HepG2 (cell line): ENCODE measurements around the gene MKNK1. TPM values are rescaled to one million over a fixed set of nuclear protein-coding genes. Genes with fewer than 3 reads are reported as not detected.

Experiments
- ATAC-seq: fragments of 200-7000 bp; cut with Tn5 transposase; 3 replicates; pipeline ENCODE4 v1.9.1; 2020; ENCODE audit warnings: mild to moderate bottlenecking, moderate library complexity
- BruUV-seq: library from RNA; stranded (reverse); fragments of 400-500 nt; replicated peaks from 2 replicates; lab custom pipeline; 2021; lab: Mats Ljungman, UMichigan
- CTCF ChIA-PET: fragments of 300-600 bp; formaldehyde crosslinking; extraction: SDS; loops from one replicate; lab custom pipeline; 2021; ENCODE audit warnings: low total read pairs, inconsistent platforms, low intra/inter-chr PET ratio; lab: Yijun Ruan, JAX
- POLR2A ChIA-PET: fragments of 350-600 bp; sonication (Branson Sonifier 250); formaldehyde crosslinking; loops from one replicate; lab custom pipeline; 2020; ENCODE audit warnings: antibody characterized with exemption, inconsistent platforms; lab: Yijun Ruan, JAX
- DNase-seq: peaks from one replicate; pipeline ENCODE4 v3.0.0-alpha.2; 2015; ENCODE audit warnings: low spot score
- FAIRE-seq: peaks from 3 replicates; lab custom pipeline; 2011; peaks lifted over from hg19 to GRCh38; lab: Jason Lieb, UNC
- H2AFZ ChIP-seq: one replicate; pipeline ENCODE4 v1.6.1; 2011; ENCODE audit warnings: low read length, inconsistent platforms
- H3K27ac ChIP-seq: fragments of 300-600 bp; 3 replicates; pipeline ENCODE4 v1.8.0; 2011; ENCODE audit warnings: mixed run types, mild to moderate bottlenecking, mixed read lengths, low read length, inconsistent platforms; ENCODE audit not compliant: insufficient read depth; ENCODE audit errors: extremely low read length
- H3K27me3 ChIP-seq, 2 experiments: fragments of 200-600 bp in 1 of 2; 2 replicates in 1 of 2; 3 replicates in 1 of 2; pipeline versions ENCODE4 v1.6.0 to v1.8.0; 2011; ENCODE audit warnings: low read length in 2 of 2, mild to moderate bottlenecking in 2 of 2, moderate library complexity in 2 of 2, inconsistent platforms in 1 of 2; ENCODE audit not compliant: insufficient read depth in 2 of 2, control insufficient read depth in 1 of 2
- H3K36me3 ChIP-seq, 2 experiments: fragments of 200-600 bp in 1 of 2; replicated peaks in 1 of 2; 2 replicates in 1 of 2; 3 replicates in 1 of 2; pipeline versions ENCODE4 v1.5.1 to v1.8.0; 2011; ENCODE audit warnings: low read length in 2 of 2, inconsistent platforms in 1 of 2; ENCODE audit not compliant: insufficient read depth in 2 of 2, control insufficient read depth in 1 of 2
- H3K4me1 ChIP-seq: 2 replicates; pipeline ENCODE4 v1.5.1; 2012; ENCODE audit warnings: low read length, inconsistent platforms; ENCODE audit not compliant: insufficient read depth
- H3K4me2 ChIP-seq: 2 replicates; pipeline ENCODE4 v1.6.0; 2011; ENCODE audit warnings: low read depth, low read length, inconsistent platforms
- H3K4me3 ChIP-seq, 3 experiments: fragments of 200-600 bp in 1 of 3; sonication (generic), shearing (Covaris generic) in 1 of 3; replicated peaks in 1 of 3; 2 replicates each; pipeline ENCODE4 v1.5.1; 2011 to 2016; ENCODE audit warnings: low read length in 3 of 3, inconsistent platforms in 2 of 3, low read depth in 2 of 3, mild to moderate bottlenecking in 2 of 3, control low read depth in 1 of 3, mixed read lengths in 1 of 3; ENCODE audit not compliant: insufficient read depth in 1 of 3
- H3K79me2 ChIP-seq: one replicate; pipeline ENCODE4 v1.6.1; 2011; ENCODE audit warnings: low read length, inconsistent platforms; ENCODE audit not compliant: insufficient read depth
- H3K9ac ChIP-seq: 2 replicates; pipeline ENCODE4 v1.6.0; 2011; ENCODE audit warnings: mild to moderate bottlenecking, low read depth, low read length, inconsistent platforms; ENCODE audit not compliant: insufficient read depth
- H3K9me3 ChIP-seq: 2 replicates; pipeline ENCODE4 v1.5.1; 2012; ENCODE audit warnings: mild to moderate bottlenecking, low read length
- H4K20me1 ChIP-seq: 2 replicates; pipeline ENCODE4 v1.6.0; 2011; ENCODE audit warnings: inconsistent platforms, mild to moderate bottlenecking, low read length, moderate library complexity; ENCODE audit not compliant: insufficient read depth
- AKAP8 ChIP-seq: sonication (generic); formaldehyde crosslinking; IDR thresholded peaks from 2 replicates; pipeline ENCODE4 v1.5.1; 2020; ENCODE audit warnings: mild to moderate bottlenecking, missing genetic modification reagents
- ATF1 ChIP-seq: IDR thresholded peaks from 2 replicates; pipeline ENCODE4 v1.6.1; 2016; ENCODE audit warnings: mild to moderate bottlenecking, control low read depth
- FOXK1 ChIP-seq: sonication (generic); formaldehyde crosslinking; IDR thresholded peaks from 2 replicates; pipeline ENCODE4 v1.4.0; 2020; ENCODE audit warnings: low read depth, missing genetic modification reagents, borderline replicate concordance
- FOXO1 ChIP-seq: sonication (generic); formaldehyde crosslinking; IDR thresholded peaks from 2 replicates; pipeline ENCODE4 v1.4.0; 2020; ENCODE audit warnings: missing genetic modification reagents
- IKZF4 ChIP-seq: sonication (generic); formaldehyde crosslinking; IDR thresholded peaks from 2 replicates; pipeline ENCODE4 v1.5.1; 2020; ENCODE audit warnings: borderline replicate concordance, mild to moderate bottlenecking, low read depth, missing genetic modification reagents; ENCODE audit errors: not compliant biosample characterization
- PHF5A ChIP-seq: IDR thresholded peaks from one replicate; pipeline ENCODE4 v1.6.1; 2018; ENCODE audit warnings: low read depth, missing genetic modification reagents; ENCODE audit not compliant: unreplicated experiment
- REL ChIP-seq: sonication (generic); formaldehyde crosslinking; conservative IDR thresholded peaks from 2 replicates; pipeline ENCODE4 v1.8.0; 2022; ENCODE audit warnings: mild to moderate bottlenecking, missing genetic modification reagents, moderate library complexity
- RFXANK ChIP-seq: IDR thresholded peaks from 2 replicates; pipeline ENCODE4 v1.6.1; 2016
- SAP130 ChIP-seq: IDR thresholded peaks from 2 replicates; pipeline ENCODE4 v1.6.1; 2016; ENCODE audit warnings: low read depth
- YEATS2 ChIP-seq: sonication (generic); formaldehyde crosslinking; IDR thresholded peaks from 2 replicates; pipeline ENCODE4 v1.4.0; 2020; ENCODE audit warnings: missing genetic modification reagents, borderline replicate concordance
- ZNF180 ChIP-seq: sonication (generic); formaldehyde crosslinking; IDR thresholded peaks from 2 replicates; pipeline ENCODE4 v1.4.0; 2020; ENCODE audit warnings: low read depth, missing genetic modification reagents, borderline replicate concordance
- ZNF580 ChIP-seq: IDR thresholded peaks from 2 replicates; pipeline ENCODE4 v1.6.1; 2016; ENCODE audit warnings: low read depth, borderline replicate concordance
- ZNF589 ChIP-seq: sonication (generic); formaldehyde crosslinking; conservative IDR thresholded peaks from 2 replicates; pipeline ENCODE4 v1.8.0; 2022; ENCODE audit warnings: mild to moderate bottlenecking, moderate library complexity, missing genetic modification reagents
- ZNF776 ChIP-seq: sonication (generic); formaldehyde crosslinking; IDR thresholded peaks from 2 replicates; pipeline ENCODE4 v1.4.0; 2020; ENCODE audit warnings: mild to moderate bottlenecking, missing genetic modification reagents
- ZSCAN22 ChIP-seq: sonication (generic); formaldehyde crosslinking; IDR thresholded peaks from 2 replicates; pipeline ENCODE4 v1.4.0; 2020; ENCODE audit warnings: mild to moderate bottlenecking, missing genetic modification reagents
- WGBS: methylation state at CpG from one replicate; pipeline ENCODE4 v1.1.6; 2017; ENCODE audit warnings: low lambda C conversion rate; 5-methylcytosine and 5-hydroxymethylcytosine counted together
- in situ Hi-C: cut with HindIII; loops from 2 replicates; pipeline ENCODE4 v1.10.0; 2017; ENCODE audit warnings: low pct_unique_long_range_greater_than_20kb; ENCODE audit not compliant: extremely low pct_ligation_motif_present
- intact Hi-C: fragments of 100-400 bp; cut with micrococcal nuclease; formaldehyde crosslinking; loops from one replicate; pipeline ENCODE4 v1.10.0; 2022; ENCODE audit not compliant: unreplicated experiment
- polyA plus RNA-seq, 8 experiments: library from polyadenylated mRNA; depleted of rRNA in 3 of 8; stranded (reverse) in 7 of 8; unstranded in 1 of 8; fragments of >200 nt; fragmentation: Illumina TruSeq in 4 of 8; extraction: Trizol in 4 of 8; gene quantifications; 2 replicates each; pipeline versions ENCODE4 v1.2.1 to v1.2.3, GENCODE V29; 2011 to 2016; ENCODE audit warnings: low read depth in 4 of 8, missing spikeins in 1 of 8, mixed read lengths in 1 of 8; ENCODE audit not compliant: insufficient read depth in 1 of 8
- total RNA-seq, 5 experiments: library from RNA; depleted of rRNA; stranded (reverse); fragments of >200 nt; fragmentation: Illumina TruSeq; extraction: Trizol; gene quantifications; 2 replicates each; pipeline ENCODE4 v1.2.3, GENCODE V29; 2016; ENCODE audit warnings: low read depth in 1 of 5

MKNK1 gene
- total and polyA plus RNA-seq, 2 of the 13 experiments (the other 11 are each of a cell fraction or from before 2014, with no cell fraction given), result 18.5 to 24.1 TPM

GRCh38 chr1:46516200-46516950 lies 87.7 kb downstream of the MKNK1 start:
- DNase-seq (no peak), ATAC-seq (no peak), FAIRE-seq (no peak)
- intact Hi-C loops, result no loop called here
- Histone ChIP-seq H3K27ac (no peak overlapping the region), H4K20me1 (no peaks in the 10 kb centered on the region), H3K4me2 (no peak overlapping the region), H3K36me3 (no peaks in the 10 kb centered on the region), H3K9ac (no peak overlapping the region), H2AFZ (no peak overlapping the region), H3K79me2 (no peaks in the 10 kb centered on the region), H3K4me1 (peaks cover 20% of the 10 kb centered on the region; the same call in 1 of the 2 replicates), H3K4me3 (no peak overlapping the region), H3K9me3 (no peaks in the 10 kb centered on the region), H3K27me3 (peaks cover 6 to 26% of the 10 kb centered on the region in 2 experiments; a peak in 3 of 5 replicates)
- ChIA-PET POLR2A (no interaction called here), CTCF (no interaction called here)
- no TSS peak for BruUV-seq
- in situ Hi-C loops, result no loop called here
- no peak for TF ChIP-seq RFXANK (CRISPR knock-in tag)
- TF ChIP-seq ZSCAN22 (CRISPR knock-in tag), result no peak
- TF ChIP-seq ZNF589 (CRISPR knock-in tag), result no peak
- no peak for TF ChIP-seq FOXO1 (CRISPR knock-in tag)
- no peak for TF ChIP-seq PHF5A (CRISPR knock-in tag)
- TF ChIP-seq ZNF776 (CRISPR knock-in tag), result no peak
- no peak for TF ChIP-seq FOXK1 (CRISPR knock-in tag)
- TF ChIP-seq AKAP8, result no peak
- no peak for TF ChIP-seq SAP130 (CRISPR knock-in tag)
- 54% methylated on average over 12 of the region's 12 CpGs for WGBS

- ChIA-PET POLR2A (no interaction called here), CTCF (no interaction called here)
- no peak overlapping the region for H3K4me2 ChIP-seq
- BruUV-seq, result no TSS peak
- no peaks in the 10 kb centered on the region for H3K36me3 ChIP-seq
- H2AFZ ChIP-seq, result no peak overlapping the region
- no peaks in the 10 kb centered on the region for H3K79me2 ChIP-seq
- in situ Hi-C loops (no loop called here), intact Hi-C loops (no loop called here)
- ATAC-seq (no peak), DNase-seq (no peak), FAIRE-seq (no peak)
- H3K4me3 ChIP-seq, result no peak overlapping the region
- H3K27me3 ChIP-seq, result peaks cover 6 to 23% of the 10 kb centered on the region in 2 experiments; a peak in 3 of 5 replicates
- TF ChIP-seq IKZF4 (no peak), ZNF580 (no peak), ATF1 (no peak), ZNF180 (CRISPR knock-in tag) (no peak), YEATS2 (CRISPR knock-in tag) (no peak), REL (CRISPR knock-in tag) (no peak)
- no peaks in the 10 kb centered on the region for H3K9me3 ChIP-seq
- H3K9ac ChIP-seq, result no peak overlapping the region
- H3K4me1 ChIP-seq, result peaks cover 20% of the 10 kb centered on the region; the same call in 1 of the 2 replicates
- 0% methylated on average over 1 of the region's 6 CpGs for WGBS
- H3K27ac ChIP-seq, result no peak overlapping the region
- no peaks in the 10 kb centered on the region for H4K20me1 ChIP-seq
Measured at GRCh38 chr1:46515576-46515975, 88.5 kb downstream of the MKNK1 start.
